GM23248 (cell line): Measurements from ENCODE around the gene OR2A25. TPM values are rescaled to one million over a fixed set of nuclear protein-coding genes. Genes with fewer than 3 reads are reported as not detected.

ENCODE experiments used
- DNase-seq: peaks from one replicate; pipeline ENCODE4 v3.0.0-alpha.2; 2015
- H2AFZ ChIP-seq: fragments of 200-600 bp; sonication (generic); 2 replicates; pipeline ENCODE4 v1.6.1; 2016; ENCODE audit warnings: antibody characterized with exemption
- H3F3A ChIP-seq: fragments of 200-600 bp; sonication (generic); 2 replicates; pipeline ENCODE4 v1.6.1; 2016; ENCODE audit warnings: mild to moderate bottlenecking, antibody characterized with exemption, mixed run types; ENCODE audit not compliant: insufficient read depth
- H3K27ac ChIP-seq: fragments of 200-600 bp; sonication (generic); 2 replicates; pipeline ENCODE4 v1.5.1; 2016; ENCODE audit warnings: mild to moderate bottlenecking
- H3K27me3 ChIP-seq: fragments of 200-600 bp; sonication (generic); replicated peaks from 2 replicates; pipeline ENCODE4 v1.6.1; 2016; ENCODE audit warnings: mild to moderate bottlenecking; ENCODE audit not compliant: insufficient read depth
- H3K36me3 ChIP-seq: fragments of 200-600 bp; sonication (generic); 2 replicates; pipeline ENCODE4 v1.6.1; 2016; ENCODE audit warnings: low read depth, mild to moderate bottlenecking
- H3K4me1 ChIP-seq: fragments of 200-600 bp; sonication (generic); 2 replicates; pipeline ENCODE4 v1.6.1; 2016; ENCODE audit warnings: mild to moderate bottlenecking; ENCODE audit not compliant: insufficient read depth
- H3K4me2 ChIP-seq: fragments of 200-600 bp; sonication (generic); one replicate; pipeline ENCODE4 v1.6.1; 2016; ENCODE audit warnings: mild to moderate bottlenecking; ENCODE audit not compliant: unreplicated experiment
- H3K4me3 ChIP-seq: fragments of 200-600 bp; sonication (generic); 2 replicates; pipeline ENCODE4 v1.5.1; 2016; ENCODE audit warnings: mild to moderate bottlenecking
- H3K79me2 ChIP-seq: fragments of 200-600 bp; sonication (generic); 2 replicates; pipeline ENCODE4 v1.6.1; 2016; ENCODE audit warnings: mild to moderate bottlenecking; ENCODE audit not compliant: insufficient read depth
- H3K9ac ChIP-seq: fragments of 200-600 bp; sonication (generic); 2 replicates; pipeline ENCODE4 v1.6.1; 2016; ENCODE audit warnings: mild to moderate bottlenecking
- H3K9me2 ChIP-seq: fragments of 200-600 bp; sonication (generic); 2 replicates; pipeline ENCODE4 v1.6.1; 2016; ENCODE audit warnings: mixed run types, mild to moderate bottlenecking, moderate library complexity; ENCODE audit not compliant: insufficient read depth
- H3K9me3 ChIP-seq: fragments of 200-600 bp; sonication (generic); one replicate; pipeline ENCODE4 v1.6.1; 2017; ENCODE audit warnings: low read depth
- H4K20me1 ChIP-seq: fragments of 200-600 bp; sonication (generic); 2 replicates; pipeline ENCODE4 v1.6.0; 2016; ENCODE audit not compliant: insufficient read depth
- EZH2 ChIP-seq: fragments of 200-600 bp; sonication (generic); IDR thresholded peaks from 2 replicates; pipeline ENCODE4 v1.6.1; 2018; ENCODE audit warnings: antibody characterized with exemption, mild to moderate bottlenecking; ENCODE audit not compliant: insufficient read depth, poor library complexity, severe bottlenecking
- EZH2phosphoT487 ChIP-seq: fragments of 200-600 bp; sonication (generic); IDR thresholded peaks from 2 replicates; pipeline ENCODE4 v1.6.1; 2018; ENCODE audit warnings: antibody characterized with exemption, moderate library complexity, mild to moderate bottlenecking, low read depth; ENCODE audit not compliant: insufficient read depth
- WGBS, 2 experiments: methylation state at CpG; one replicate each; pipeline ENCODE4 v1.1.6; 2015 to 2017; ENCODE audit warnings: low lambda C conversion rate in 2 of 2, low coverage in 1 of 2; ENCODE audit errors: missing lambda C conversion rate in 2 of 2; 5-methylcytosine and 5-hydroxymethylcytosine counted together
- in situ Hi-C: fragments of 300-500 bp; cut with MboI; formaldehyde crosslinking; loops from 2 replicates; pipeline ENCODE4 v1.15.0; 2020
- polyA plus RNA-seq: library from polyadenylated mRNA; unstranded; fragments of >200 nt; fragmentation: Nextera tagmentation; extraction: Ambion mirVana; gene quantifications from 2 replicates; pipeline ENCODE4 v1.2.1, GENCODE V29; 2016
- total RNA-seq: library from RNA; depleted of rRNA; stranded (reverse); fragments of >200 nt; shearing (Covaris generic); gene quantifications from 2 replicates; pipeline ENCODE4 v1.2.3, GENCODE V29; 2014

The OR2A25 gene
- total and polyA plus RNA-seq, 2 experiments from 2014 or later: not detected

GRCh38 chr7:144024213-144024612 lies 45.4 kb upstream of the OR2A25 start:
- Histone ChIP-seq H3K27me3 (no peaks in the 10 kb centered on the region), H3K27ac (no peak overlapping the region), H3K4me3 (no peak overlapping the region), H3K4me1 (peaks cover 10% of the 10 kb centered on the region), H3K36me3 (no peaks in the 10 kb centered on the region), H3K9ac (no peak overlapping the region), H3F3A (peaks cover 9% of the 10 kb centered on the region; the same call in 1 of the 2 replicates), H3K79me2 (no peaks in the 10 kb centered on the region), H3K9me2 (no peaks in the 10 kb centered on the region), H2AFZ (no peak overlapping the region), H4K20me1 (no peaks in the 10 kb centered on the region), H3K9me3 (no peaks in the 10 kb centered on the region), H3K4me2 (no peak overlapping the region)
- DNase-seq: no peak
- TF ChIP-seq EZH2phosphoT487 (no peak), EZH2 (no peak)
- 73 to 84% methylated on average over 3 of the region's 3 CpGs for WGBS, 2 experiments
- in situ Hi-C loops: no loop called here

GRCh38 chr7:144026203-144026883 lies 43.3 kb upstream of the OR2A25 start:
- in situ Hi-C loops: no loop called here
- 37 to 38% methylated on average over 4 of the region's 4 CpGs for WGBS, 2 experiments

GRCh38 chr7:144027070-144027469 lies 42.5 kb upstream of the OR2A25 start:
- Histone ChIP-seq H2AFZ (no peak overlapping the region), H3K27ac (no peak overlapping the region), H3K9ac (no peak overlapping the region), H3K4me1 (no peaks in the 10 kb centered on the region), H3K4me3 (no peak overlapping the region), H3K27me3 (no peaks in the 10 kb centered on the region), H4K20me1 (no peaks in the 10 kb centered on the region), H3K79me2 (no peaks in the 10 kb centered on the region), H3K4me2 (no peak overlapping the region), H3K9me2 (no peaks in the 10 kb centered on the region), H3F3A (no peaks in the 10 kb centered on the region), H3K36me3 (no peaks in the 10 kb centered on the region), H3K9me3 (no peaks in the 10 kb centered on the region)
- in situ Hi-C loops: no loop called here
- TF ChIP-seq EZH2phosphoT487: no peak
- no peak for TF ChIP-seq EZH2
- WGBS, 2 experiments: 0 to 2% methylated on average over 3 of the region's 3 CpGs
- peak; percentile 61 for DNase-seq

More at GRCh38 chr7:144026203-144026883, 43.3 kb upstream of the OR2A25 start:
- H4K20me1 ChIP-seq: no peaks in the 10 kb centered on the region
- no peaks in the 10 kb centered on the region for H3K4me1 ChIP-seq
- no peaks in the 10 kb centered on the region for H3F3A ChIP-seq
- TF ChIP-seq EZH2phosphoT487: no peak
- H3K9ac ChIP-seq: no peak overlapping the region
- no peak overlapping the region for H3K27ac ChIP-seq
- H3K4me2 ChIP-seq: no peak overlapping the region
- no peaks in the 10 kb centered on the region for H3K36me3 ChIP-seq
- DNase-seq: no peak
- no peak overlapping the region for H2AFZ ChIP-seq
- no peak overlapping the region for H3K4me3 ChIP-seq
- H3K9me2 ChIP-seq: no peaks in the 10 kb centered on the region
- no peaks in the 10 kb centered on the region for H3K27me3 ChIP-seq
- no peaks in the 10 kb centered on the region for H3K79me2 ChIP-seq
- H3K9me3 ChIP-seq: no peaks in the 10 kb centered on the region

GRCh38 chr7:144027974-144028373 lies 41.6 kb upstream of the OR2A25 start:
- no peaks in the 10 kb centered on the region for H3F3A ChIP-seq
- H3K4me3 ChIP-seq: no peak overlapping the region
- H3K36me3 ChIP-seq: no peaks in the 10 kb centered on the region
- H3K27me3 ChIP-seq: no peaks in the 10 kb centered on the region
- no peak for TF ChIP-seq EZH2
- TF ChIP-seq EZH2phosphoT487: no peak
- no peaks in the 10 kb centered on the region for H3K79me2 ChIP-seq
- no peaks in the 10 kb centered on the region for H3K9me3 ChIP-seq
- no peaks in the 10 kb centered on the region for H4K20me1 ChIP-seq
- H3K9me2 ChIP-seq: no peaks in the 10 kb centered on the region
- no peak overlapping the region for H3K27ac ChIP-seq
- no peak overlapping the region for H3K4me2 ChIP-seq
- 26 to 36% methylated on average over 1 of the region's 1 CpG for WGBS, 2 experiments
- peak; percentile 46 for DNase-seq
- no peak overlapping the region for H2AFZ ChIP-seq
- no peaks in the 10 kb centered on the region for H3K4me1 ChIP-seq
- H3K9ac ChIP-seq: no peak overlapping the region
- in situ Hi-C loops: no loop called here
